ENCODE data around the gene MECR. TPM values are rescaled to one million over a fixed set of nuclear protein-coding genes. Genes with fewer than 3 reads are reported as not detected.

MECR gene
- total and polyA plus RNA-seq, 2 experiments from 2014 or later = 25.7 to 32.3 TPM

DNA sequence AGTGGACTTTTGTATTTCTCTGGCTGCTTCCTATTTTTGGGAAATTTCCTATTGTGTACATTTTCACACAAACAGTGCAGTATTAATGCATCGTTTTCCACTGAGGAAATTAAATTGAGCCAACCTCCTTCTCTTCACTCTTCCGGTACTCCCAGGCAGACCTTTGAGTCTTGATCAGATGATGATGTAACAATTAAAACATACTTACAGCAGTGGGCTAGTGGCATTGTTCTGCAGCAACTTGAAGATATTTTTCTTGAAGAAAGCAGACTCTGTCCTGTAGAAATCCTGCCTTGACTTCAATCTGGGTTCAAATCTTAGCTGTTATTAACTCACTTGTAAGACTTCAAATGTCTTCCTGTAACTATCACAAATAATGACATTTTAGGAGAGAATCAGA is 88.0 kb downstream of the MECR start:
- peaks cover 10% of the 10 kb centered on the region; the same call in 1 of the 2 replicates for H4K20me1 ChIP-seq (replicated peaks; ENCODE audit: insufficient read depth)
- H3K36me3 ChIP-seq (ENCODE audit: insufficient read depth) = peaks cover 11% of the 10 kb centered on the region
- H2AFZ ChIP-seq = no peak overlapping the region
- H3K27ac ChIP-seq (ENCODE audit: low read depth) = peak overlapping the region; percentile 27; the same call in 1 of the 2 replicates
- no peak overlapping the region for H3K4me3 ChIP-seq
- H3K79me2 ChIP-seq (replicated peaks; ENCODE audit: insufficient read depth) = no peaks in the 10 kb centered on the region
- H3K4me3 Mint-ChIP-seq = no peak overlapping the region
- no peak for DNase-seq (ENCODE audit: low spot score)
- H3K27me3 ChIP-seq (ENCODE audit: insufficient read depth) = no peaks in the 10 kb centered on the region
- H3F3A ChIP-seq (replicated peaks; ENCODE audit: low read depth) = 0 out of 2 replicates have a peak, but pooled peaks cover 3% of the 10 kb centered on the region
- no peaks in the 10 kb centered on the region for H3K4me1 ChIP-seq (ENCODE audit: insufficient read depth)
- H3K4me2 ChIP-seq = no peak overlapping the region
- H3K27me3 Mint-ChIP-seq (ENCODE audit: insufficient read depth, low read depth, poor library complexity) = peaks cover 10% of the 10 kb centered on the region
- no peaks in the 10 kb centered on the region for H3K9me2 ChIP-seq (ENCODE audit: insufficient read depth)
- no peaks in the 10 kb centered on the region; the same call in 2 of the 3 replicates for H3K4me1 Mint-ChIP-seq
- no peak for ATAC-seq
- no peak for TF ChIP-seq CTCF (conservative IDR thresholded peaks at IDR 0.05; ENCODE audit: low read depth in 2 of 2)
- TF ChIP-seq EZH2 (IDR thresholded peaks at IDR 0.05; ENCODE audit: low read depth, unreplicated experiment) = no peak
- TF ChIP-seq CREB1 (CRISPR knock-in tag; IDR thresholded peaks at IDR 0.05; ENCODE audit: low read depth) = no peak
- TF ChIP-seq JUNB (IDR thresholded peaks at IDR 0.05; ENCODE audit: unreplicated experiment) = no peak
- no peak for TF ChIP-seq STAT1 (IDR thresholded peaks at IDR 0.05; ENCODE audit: unreplicated experiment)
- TF ChIP-seq ETS1 (IDR thresholded peaks at IDR 0.05) = no peak
- TF ChIP-seq ZNF462 (CRISPR knock-in tag; IDR thresholded peaks at IDR 0.05) = no peak
- no peak for TF ChIP-seq EZH2phosphoT487 (IDR thresholded peaks at IDR 0.05; ENCODE audit: unreplicated experiment)
- no peak for TF ChIP-seq ZNF114 (CRISPR knock-in tag; IDR thresholded peaks at IDR 0.05)
- no peak for TF ChIP-seq POLR2AphosphoS5 (IDR thresholded peaks at IDR 0.05; ENCODE audit: low read depth)
- no peak for TF ChIP-seq NANOG (IDR thresholded peaks at IDR 0.05; ENCODE audit: borderline replicate concordance)
- TF ChIP-seq, protein P1, sequence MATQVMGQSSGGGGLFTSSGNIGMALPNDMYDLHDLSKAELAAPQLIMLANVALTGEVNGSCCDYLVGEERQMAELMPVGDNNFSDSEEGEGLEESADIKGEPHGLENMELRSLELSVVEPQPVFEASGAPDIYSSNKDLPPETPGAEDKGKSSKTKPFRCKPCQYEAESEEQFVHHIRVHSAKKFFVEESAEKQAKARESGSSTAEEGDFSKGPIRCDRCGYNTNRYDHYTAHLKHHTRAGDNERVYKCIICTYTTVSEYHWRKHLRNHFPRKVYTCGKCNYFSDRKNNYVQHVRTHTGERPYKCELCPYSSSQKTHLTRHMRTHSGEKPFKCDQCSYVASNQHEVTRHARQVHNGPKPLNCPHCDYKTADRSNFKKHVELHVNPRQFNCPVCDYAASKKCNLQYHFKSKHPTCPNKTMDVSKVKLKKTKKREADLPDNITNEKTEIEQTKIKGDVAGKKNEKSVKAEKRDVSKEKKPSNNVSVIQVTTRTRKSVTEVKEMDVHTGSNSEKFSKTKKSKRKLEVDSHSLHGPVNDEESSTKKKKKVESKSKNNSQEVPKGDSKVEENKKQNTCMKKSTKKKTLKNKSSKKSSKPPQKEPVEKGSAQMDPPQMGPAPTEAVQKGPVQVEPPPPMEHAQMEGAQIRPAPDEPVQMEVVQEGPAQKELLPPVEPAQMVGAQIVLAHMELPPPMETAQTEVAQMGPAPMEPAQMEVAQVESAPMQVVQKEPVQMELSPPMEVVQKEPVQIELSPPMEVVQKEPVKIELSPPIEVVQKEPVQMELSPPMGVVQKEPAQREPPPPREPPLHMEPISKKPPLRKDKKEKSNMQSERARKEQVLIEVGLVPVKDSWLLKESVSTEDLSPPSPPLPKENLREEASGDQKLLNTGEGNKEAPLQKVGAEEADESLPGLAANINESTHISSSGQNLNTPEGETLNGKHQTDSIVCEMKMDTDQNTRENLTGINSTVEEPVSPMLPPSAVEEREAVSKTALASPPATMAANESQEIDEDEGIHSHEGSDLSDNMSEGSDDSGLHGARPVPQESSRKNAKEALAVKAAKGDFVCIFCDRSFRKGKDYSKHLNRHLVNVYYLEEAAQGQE (IDR thresholded peaks at IDR 0.05; ENCODE audit: unreplicated experiment) = no peak
- TF ChIP-seq ZNF331 (CRISPR knock-in tag; IDR thresholded peaks at IDR 0.05; ENCODE audit: low read depth) = no peak
- H3K9me3 Mint-ChIP-seq = peaks cover 4% of the 10 kb centered on the region; the same call in 1 of the 3 replicates
- H3K27ac Mint-ChIP-seq = no peak overlapping the region
- peaks cover 47% of the 10 kb centered on the region for H3K36me3 Mint-ChIP-seq (ENCODE audit: low read depth)
